ENCODE measurements around the gene PRDX5. TPM values are rescaled to one million over a fixed set of nuclear protein-coding genes. Genes with fewer than 3 reads are reported as not detected.

The PRDX5 gene
- total RNA-seq, 1 experiment from 2014 or later, result 255 TPM

DNA sequence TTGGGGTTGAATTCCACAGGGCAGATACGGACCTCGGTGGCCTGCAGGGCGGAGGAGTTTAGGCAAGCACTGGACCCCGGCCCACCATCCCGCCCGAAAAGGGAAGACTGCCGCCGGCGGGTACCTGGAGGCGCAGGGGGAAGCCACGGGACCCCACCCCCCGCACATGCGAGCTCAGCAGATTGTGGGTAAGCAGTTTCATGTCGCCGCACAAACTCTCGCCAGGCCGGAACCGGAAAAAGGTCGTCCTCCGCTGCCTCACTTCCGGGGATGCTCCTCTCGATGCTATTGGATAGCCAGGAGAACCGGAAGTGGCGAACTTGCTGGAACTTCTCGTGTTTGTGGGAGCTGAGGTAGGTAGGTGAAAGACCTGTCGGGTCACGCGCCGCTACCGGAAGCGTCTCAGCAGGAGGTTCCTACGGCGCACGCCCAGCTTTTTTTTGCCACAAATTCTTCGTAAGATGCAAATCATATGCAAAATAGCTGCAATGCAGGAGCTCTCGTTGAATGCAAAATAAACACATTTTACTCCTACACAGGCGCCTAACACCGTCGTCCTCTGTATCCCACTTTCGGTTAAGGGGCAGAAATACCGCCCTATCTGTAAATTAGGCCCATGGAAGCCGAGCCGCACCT is 478 bp upstream of the PRDX5 start, which contains the start of gene TRMT112:
TRMT112 (minus strand) TSS at position 235 of the 636 bp plus-strand sequence; CDS start at position 202, 33 bp downstream.
- ATAC-seq (peak; percentile 68), DNase-seq (ENCODE audit: low spot score) (peak; percentile 91)
- Mint-ChIP-seq H3K9me3 (no peaks in the 10 kb centered on the region), H3K4me1 (peaks cover 17% of the 10 kb centered on the region), H3K27ac (peak within 1 kb of the TSS; percentile 99), H3K36me3 (peaks cover 27% of the 10 kb centered on the region), H3K4me3 (peak within 1 kb of the TSS; percentile 90), H3K27me3 (ENCODE audit: low read depth) (no peaks in the 10 kb centered on the region)
- POLR2A ChIA-PET, result interaction anchor here (0.5 to 3.0 kb wide), 17 partner anchors 13 to 657 kb away, joined by 3 to 25 read pairs (median 6); partner anchors contain the start of genes CATSPERZ, DNAJC4, ESRRA and FKBP2
- CTCF ChIA-PET, result interaction anchor here (0.7 to 3.8 kb wide), 38 partner anchors 10 to 339 kb away, joined by 3 to 173 read pairs (median 5); partner anchors contain the start of genes BAD, CATSPERZ, CCDC88B and ESRRA
- TF ChIP-seq ETV6 (CRISPR knock-in tag; IDR thresholded peaks at IDR 0.05) (peak; percentile 72; the same call in 1 of the 2 replicates), GABPB1 (CRISPR knock-in tag; IDR thresholded peaks at IDR 0.05) (peak; percentile 77), SMAD4 (CRISPR knock-in tag; IDR thresholded peaks at IDR 0.05) (no peak), KAT7 (CRISPR knock-in tag; IDR thresholded peaks at IDR 0.05; ENCODE audit: borderline replicate concordance) (no peak; the same call in 1 of the 2 replicates), FOXK1 (CRISPR knock-in tag; IDR thresholded peaks at IDR 0.05) (peak; percentile 59; the same call in 1 of the 2 replicates), JUN (CRISPR knock-in tag; IDR thresholded peaks at IDR 0.05) (peak; percentile 13; the same call in 1 of the 2 replicates), FOXJ3 (CRISPR knock-in tag; IDR thresholded peaks at IDR 0.05; ENCODE audit: borderline replicate concordance) (no peak), TEAD1 (CRISPR knock-in tag; IDR thresholded peaks at IDR 0.05) (peak; percentile 89), NFYB (CRISPR knock-in tag; conservative IDR thresholded peaks at IDR 0.05; ENCODE audit: low read depth) (peak; percentile 68), ZNF396 (CRISPR knock-in tag; IDR thresholded peaks at IDR 0.05; ENCODE audit: borderline replicate concordance) (no peak), ZNF263 (CRISPR knock-in tag; IDR thresholded peaks at IDR 0.05; ENCODE audit: low read depth) (no peak), ZNF671 (CRISPR knock-in tag; IDR thresholded peaks at IDR 0.05) (no peak), CREB1 (CRISPR knock-in tag; IDR thresholded peaks at IDR 0.05) (0 out of 2 replicates have a peak, but pooled peaks have one; percentile 20), ELF4 (CRISPR knock-in tag; IDR thresholded peaks at IDR 0.05; ENCODE audit: low read depth) (no peak), MYBL2 (CRISPR knock-in tag; IDR thresholded peaks at IDR 0.05) (no peak), ESRRA (CRISPR knock-in tag; IDR thresholded peaks at IDR 0.05; ENCODE audit: borderline replicate concordance) (no peak)
- TF ChIP-seq, protein P1, sequence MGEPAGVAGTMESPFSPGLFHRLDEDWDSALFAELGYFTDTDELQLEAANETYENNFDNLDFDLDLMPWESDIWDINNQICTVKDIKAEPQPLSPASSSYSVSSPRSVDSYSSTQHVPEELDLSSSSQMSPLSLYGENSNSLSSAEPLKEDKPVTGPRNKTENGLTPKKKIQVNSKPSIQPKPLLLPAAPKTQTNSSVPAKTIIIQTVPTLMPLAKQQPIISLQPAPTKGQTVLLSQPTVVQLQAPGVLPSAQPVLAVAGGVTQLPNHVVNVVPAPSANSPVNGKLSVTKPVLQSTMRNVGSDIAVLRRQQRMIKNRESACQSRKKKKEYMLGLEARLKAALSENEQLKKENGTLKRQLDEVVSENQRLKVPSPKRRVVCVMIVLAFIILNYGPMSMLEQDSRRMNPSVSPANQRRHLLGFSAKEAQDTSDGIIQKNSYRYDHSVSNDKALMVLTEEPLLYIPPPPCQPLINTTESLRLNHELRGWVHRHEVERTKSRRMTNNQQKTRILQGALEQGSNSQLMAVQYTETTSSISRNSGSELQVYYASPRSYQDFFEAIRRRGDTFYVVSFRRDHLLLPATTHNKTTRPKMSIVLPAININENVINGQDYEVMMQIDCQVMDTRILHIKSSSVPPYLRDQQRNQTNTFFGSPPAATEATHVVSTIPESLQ (CRISPR knock-in tag; IDR thresholded peaks at IDR 0.05), result no peak
- TF ChIP-seq, protein P2, sequence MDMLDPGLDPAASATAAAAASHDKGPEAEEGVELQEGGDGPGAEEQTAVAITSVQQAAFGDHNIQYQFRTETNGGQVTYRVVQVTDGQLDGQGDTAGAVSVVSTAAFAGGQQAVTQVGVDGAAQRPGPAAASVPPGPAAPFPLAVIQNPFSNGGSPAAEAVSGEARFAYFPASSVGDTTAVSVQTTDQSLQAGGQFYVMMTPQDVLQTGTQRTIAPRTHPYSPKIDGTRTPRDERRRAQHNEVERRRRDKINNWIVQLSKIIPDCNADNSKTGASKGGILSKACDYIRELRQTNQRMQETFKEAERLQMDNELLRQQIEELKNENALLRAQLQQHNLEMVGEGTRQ (CRISPR knock-in tag; IDR thresholded peaks at IDR 0.05), result peak; percentile 84
- TF ChIP-seq, protein P3, sequence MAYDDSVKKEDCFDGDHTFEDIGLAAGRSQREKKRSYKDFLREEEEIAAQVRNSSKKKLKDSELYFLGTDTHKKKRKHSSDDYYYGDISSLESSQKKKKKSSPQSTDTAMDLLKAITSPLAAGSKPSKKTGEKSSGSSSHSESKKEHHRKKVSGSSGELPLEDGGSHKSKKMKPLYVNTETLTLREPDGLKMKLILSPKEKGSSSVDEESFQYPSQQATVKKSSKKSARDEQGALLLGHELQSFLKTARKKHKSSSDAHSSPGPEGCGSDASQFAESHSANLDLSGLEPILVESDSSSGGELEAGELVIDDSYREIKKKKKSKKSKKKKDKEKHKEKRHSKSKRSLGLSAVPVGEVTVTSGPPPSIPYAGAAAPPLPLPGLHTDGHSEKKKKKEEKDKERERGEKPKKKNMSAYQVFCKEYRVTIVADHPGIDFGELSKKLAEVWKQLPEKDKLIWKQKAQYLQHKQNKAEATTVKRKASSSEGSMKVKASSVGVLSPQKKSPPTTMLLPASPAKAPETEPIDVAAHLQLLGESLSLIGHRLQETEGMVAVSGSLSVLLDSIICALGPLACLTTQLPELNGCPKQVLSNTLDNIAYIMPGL (CRISPR knock-in tag; IDR thresholded peaks at IDR 0.05), result no peak
- TF ChIP-seq, protein P4, sequence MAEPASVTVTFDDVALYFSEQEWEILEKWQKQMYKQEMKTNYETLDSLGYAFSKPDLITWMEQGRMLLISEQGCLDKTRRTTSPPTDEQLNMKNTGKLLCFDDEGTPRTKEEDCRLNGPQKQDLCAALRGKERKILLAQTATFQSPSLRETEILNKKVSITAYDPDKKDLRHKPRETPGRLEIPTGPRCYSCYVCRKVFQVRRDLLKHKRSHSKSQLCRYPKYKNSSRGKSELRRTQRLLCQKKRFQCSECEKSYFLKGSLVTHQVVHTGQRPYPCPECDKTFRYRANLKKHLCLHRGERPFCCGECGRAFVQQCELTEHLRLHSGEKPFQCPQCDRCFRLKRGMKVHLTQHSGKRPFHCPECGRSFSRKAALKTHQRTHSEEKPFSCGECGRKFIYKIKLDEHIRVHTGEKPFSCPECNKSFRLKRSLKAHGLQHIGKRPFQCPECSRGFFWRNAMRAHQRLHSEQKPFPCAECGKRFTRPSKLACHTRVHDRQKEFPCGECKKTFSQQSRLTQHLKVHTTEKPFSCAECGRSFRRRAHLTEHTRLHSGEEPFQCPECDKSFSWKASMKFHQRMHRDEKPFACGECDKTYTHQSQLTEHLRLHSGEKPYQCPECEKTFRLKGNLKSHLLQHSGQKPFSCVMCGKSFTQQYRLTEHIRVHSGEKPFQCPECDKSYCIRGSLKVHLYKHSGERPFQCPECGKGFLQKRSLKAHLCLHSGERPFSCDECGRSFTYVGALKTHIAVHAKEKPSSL (CRISPR knock-in tag; conservative IDR thresholded peaks at IDR 0.05), result no peak
- TF ChIP-seq, protein P5, sequence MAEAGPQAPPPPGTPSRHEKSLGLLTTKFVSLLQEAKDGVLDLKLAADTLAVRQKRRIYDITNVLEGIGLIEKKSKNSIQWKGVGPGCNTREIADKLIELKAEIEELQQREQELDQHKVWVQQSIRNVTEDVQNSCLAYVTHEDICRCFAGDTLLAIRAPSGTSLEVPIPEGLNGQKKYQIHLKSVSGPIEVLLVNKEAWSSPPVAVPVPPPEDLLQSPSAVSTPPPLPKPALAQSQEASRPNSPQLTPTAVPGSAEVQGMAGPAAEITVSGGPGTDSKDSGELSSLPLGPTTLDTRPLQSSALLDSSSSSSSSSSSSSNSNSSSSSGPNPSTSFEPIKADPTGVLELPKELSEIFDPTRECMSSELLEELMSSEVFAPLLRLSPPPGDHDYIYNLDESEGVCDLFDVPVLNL (CRISPR knock-in tag; IDR thresholded peaks at IDR 0.05; ENCODE audit: borderline replicate concordance, low read depth), result no peak
- TF ChIP-seq, protein P6, sequence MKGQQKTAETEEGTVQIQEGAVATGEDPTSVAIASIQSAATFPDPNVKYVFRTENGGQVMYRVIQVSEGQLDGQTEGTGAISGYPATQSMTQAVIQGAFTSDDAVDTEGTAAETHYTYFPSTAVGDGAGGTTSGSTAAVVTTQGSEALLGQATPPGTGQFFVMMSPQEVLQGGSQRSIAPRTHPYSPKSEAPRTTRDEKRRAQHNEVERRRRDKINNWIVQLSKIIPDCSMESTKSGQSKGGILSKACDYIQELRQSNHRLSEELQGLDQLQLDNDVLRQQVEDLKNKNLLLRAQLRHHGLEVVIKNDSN (CRISPR knock-in tag; IDR thresholded peaks at IDR 0.05), result peak; percentile 88
- TF ChIP-seq, protein P7, sequence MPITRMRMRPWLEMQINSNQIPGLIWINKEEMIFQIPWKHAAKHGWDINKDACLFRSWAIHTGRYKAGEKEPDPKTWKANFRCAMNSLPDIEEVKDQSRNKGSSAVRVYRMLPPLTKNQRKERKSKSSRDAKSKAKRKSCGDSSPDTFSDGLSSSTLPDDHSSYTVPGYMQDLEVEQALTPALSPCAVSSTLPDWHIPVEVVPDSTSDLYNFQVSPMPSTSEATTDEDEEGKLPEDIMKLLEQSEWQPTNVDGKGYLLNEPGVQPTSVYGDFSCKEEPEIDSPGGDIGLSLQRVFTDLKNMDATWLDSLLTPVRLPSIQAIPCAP (CRISPR knock-in tag; IDR thresholded peaks at IDR 0.05), result peak; percentile 73; the same call in 1 of the 2 replicates
- TF ChIP-seq, protein P8, sequence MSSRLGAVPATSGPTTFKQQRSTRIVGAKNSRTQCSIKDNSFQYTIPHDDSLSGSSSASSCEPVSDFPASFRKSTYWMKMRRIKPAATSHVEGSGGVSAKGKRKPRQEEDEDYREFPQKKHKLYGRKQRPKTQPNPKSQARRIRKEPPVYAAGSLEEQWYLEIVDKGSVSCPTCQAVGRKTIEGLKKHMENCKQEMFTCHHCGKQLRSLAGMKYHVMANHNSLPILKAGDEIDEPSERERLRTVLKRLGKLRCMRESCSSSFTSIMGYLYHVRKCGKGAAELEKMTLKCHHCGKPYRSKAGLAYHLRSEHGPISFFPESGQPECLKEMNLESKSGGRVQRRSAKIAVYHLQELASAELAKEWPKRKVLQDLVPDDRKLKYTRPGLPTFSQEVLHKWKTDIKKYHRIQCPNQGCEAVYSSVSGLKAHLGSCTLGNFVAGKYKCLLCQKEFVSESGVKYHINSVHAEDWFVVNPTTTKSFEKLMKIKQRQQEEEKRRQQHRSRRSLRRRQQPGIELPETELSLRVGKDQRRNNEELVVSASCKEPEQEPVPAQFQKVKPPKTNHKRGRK (CRISPR knock-in tag; IDR thresholded peaks at IDR 0.05; ENCODE audit: borderline replicate concordance), result no peak
